ENCODE data around the gene OVAAL.

GRCh38 chr1:180601512-180601911, 42.7 kb downstream of the OVAAL start:
- TF ChIP-seq CTCF (IDR thresholded peaks at IDR 0.05): no peak
- no peak for TF ChIP-seq EZH2 (IDR thresholded peaks at IDR 0.05; ENCODE audit: borderline replicate concordance, insufficient read depth, low read depth, low read length, poor library complexity, severe bottlenecking)
